GM23248 (cell line): ENCODE data around the gene FRMD5.

Experiments used
- EZH2 ChIP-seq: fragments of 200-600 bp; sonication (generic); IDR thresholded peaks from 2 replicates; pipeline ENCODE4 v1.6.1; 2018; ENCODE audit warnings: antibody characterized with exemption, mild to moderate bottlenecking; ENCODE audit not compliant: insufficient read depth, poor library complexity, severe bottlenecking
- EZH2phosphoT487 ChIP-seq: fragments of 200-600 bp; sonication (generic); IDR thresholded peaks from 2 replicates; pipeline ENCODE4 v1.6.1; 2018; ENCODE audit warnings: antibody characterized with exemption, moderate library complexity, mild to moderate bottlenecking, low read depth; ENCODE audit not compliant: insufficient read depth

GRCh38 chr15:43826029-43826507 is 369.0 kb downstream of the FRMD5 start:
- TF ChIP-seq EZH2 (no peak), EZH2phosphoT487 (no peak)
